HG02571 (cell line): Measurements from ENCODE around the gene SRGAP2B.
"Not testable (repeated sequence)": the region's sequence is repeated elsewhere in the genome, so short reads cannot be mapped to it uniquely, and the experiment has no call there.

Experiments used
- ATAC-seq: cut with Tn5 transposase; IDR thresholded peaks from one replicate; pipeline ENCODE4 v1.9.1; 2021; ENCODE audit warnings: mild to moderate bottlenecking, moderate library complexity; ENCODE audit not compliant: unreplicated experiment

Gene SRGAP2B

GRCh38 chr1:144917154-144918026, 177.7 kb downstream of the SRGAP2B start:
- ATAC-seq = not testable (repeated sequence)

DNA sequence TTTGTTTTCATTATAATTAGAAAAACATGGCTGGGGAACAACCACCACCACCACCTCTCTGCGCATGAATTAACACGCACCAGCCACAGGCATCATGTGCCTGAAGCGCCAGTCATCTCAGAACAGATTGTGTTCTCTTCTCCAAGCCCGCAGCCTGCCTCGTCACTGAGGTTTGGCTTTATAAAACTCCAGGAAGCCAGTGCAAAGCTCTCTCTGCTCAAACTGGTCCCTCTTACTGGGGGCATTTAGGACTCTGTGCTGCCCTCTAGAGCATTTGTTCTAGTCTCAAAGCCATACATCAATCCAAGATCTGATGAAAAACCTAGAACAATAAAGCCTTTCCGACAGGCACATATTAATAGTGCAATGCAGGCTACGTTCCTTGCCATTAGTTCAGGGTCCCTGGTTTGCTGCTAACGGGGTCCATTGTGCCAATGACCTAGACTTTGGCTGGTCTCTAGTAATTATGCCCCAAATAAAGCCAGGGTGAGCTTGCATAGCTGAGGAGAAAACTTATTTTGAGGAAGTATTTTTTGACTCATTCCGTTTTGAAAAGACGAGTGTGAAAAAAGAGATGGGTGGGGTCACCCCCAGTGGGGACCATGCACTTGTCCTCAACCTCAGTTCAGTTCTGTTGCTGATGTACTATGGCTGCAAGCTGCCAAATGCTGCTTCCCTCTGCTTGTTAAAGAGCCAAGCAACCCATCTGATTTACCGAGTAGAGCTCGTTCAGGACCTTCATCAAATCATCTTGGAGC, 181.0 kb downstream of the SRGAP2B start:
- ATAC-seq = not testable (repeated sequence)

- ATAC-seq = not testable (repeated sequence)
These were observed 181.7 kb downstream of the SRGAP2B start for GRCh38 chr1:144913458-144913857.

GRCh38 chr1:144910729-144911128, 184.4 kb downstream of the SRGAP2B start:
- ATAC-seq = not testable (repeated sequence)

- not testable (repeated sequence) for ATAC-seq
These were observed 194.3 kb downstream of the SRGAP2B start for GRCh38 chr1:144900841-144901240.

- ATAC-seq = not testable (repeated sequence)
These were observed 200.5 kb downstream of the SRGAP2B start for GRCh38 chr1:144894454-144895201.

DNA sequence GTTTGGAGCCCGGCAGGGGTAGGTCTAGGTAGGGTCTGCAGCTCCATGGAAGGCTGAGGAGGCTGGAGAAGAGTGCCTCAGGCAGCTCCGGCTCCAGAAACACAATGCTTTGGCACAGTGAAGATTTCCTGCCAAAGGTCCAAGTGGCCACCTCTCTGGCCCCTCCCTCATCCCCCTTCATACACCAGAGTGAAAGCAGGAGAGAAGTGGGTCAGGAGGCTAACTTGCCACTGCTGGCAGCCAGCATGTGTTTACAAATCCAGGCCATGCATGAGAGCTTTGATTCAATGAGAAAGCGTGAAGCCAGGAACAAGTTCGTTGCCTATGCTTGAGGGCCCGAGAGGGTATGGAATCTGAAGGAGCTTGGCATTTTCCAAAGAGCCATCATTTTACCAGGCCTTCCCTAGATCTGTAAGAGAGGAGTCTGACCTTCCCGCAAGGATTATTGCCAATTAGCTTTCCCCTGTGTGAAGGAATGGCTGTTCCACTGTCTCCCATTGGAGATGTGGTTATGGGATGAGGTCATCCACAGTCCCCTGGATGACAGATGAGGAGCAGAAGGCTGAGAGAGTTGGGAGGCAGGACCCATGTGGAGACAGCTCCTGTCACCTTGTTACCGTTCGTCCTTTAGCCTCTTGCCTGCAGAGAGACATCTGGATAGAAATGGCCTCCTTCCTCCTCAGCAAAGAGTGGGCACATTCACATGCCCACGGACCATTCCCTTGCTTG, 201.3 kb downstream of the SRGAP2B start:
- not testable (repeated sequence) for ATAC-seq

DNA sequence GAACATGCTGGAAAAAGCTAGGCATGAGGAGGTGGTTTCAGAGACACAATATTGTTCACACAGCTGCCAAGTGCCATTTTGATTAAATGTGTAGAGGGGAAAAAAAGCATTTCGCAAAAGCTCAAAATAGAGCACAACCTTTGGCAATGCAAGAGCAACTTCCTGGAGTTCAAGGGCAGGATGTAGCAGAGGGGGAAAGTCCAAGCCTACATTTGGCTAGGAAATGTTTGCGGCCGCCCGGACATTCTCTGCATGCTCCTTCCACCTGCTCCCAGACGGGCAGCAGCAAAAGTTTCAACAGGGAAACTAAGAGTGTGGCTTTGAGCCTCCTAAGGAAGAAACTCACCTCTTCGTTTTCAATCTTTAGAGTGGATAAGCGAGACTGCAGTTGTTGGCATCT, 202.1 kb downstream of the SRGAP2B start:
- ATAC-seq = not testable (repeated sequence)

DNA sequence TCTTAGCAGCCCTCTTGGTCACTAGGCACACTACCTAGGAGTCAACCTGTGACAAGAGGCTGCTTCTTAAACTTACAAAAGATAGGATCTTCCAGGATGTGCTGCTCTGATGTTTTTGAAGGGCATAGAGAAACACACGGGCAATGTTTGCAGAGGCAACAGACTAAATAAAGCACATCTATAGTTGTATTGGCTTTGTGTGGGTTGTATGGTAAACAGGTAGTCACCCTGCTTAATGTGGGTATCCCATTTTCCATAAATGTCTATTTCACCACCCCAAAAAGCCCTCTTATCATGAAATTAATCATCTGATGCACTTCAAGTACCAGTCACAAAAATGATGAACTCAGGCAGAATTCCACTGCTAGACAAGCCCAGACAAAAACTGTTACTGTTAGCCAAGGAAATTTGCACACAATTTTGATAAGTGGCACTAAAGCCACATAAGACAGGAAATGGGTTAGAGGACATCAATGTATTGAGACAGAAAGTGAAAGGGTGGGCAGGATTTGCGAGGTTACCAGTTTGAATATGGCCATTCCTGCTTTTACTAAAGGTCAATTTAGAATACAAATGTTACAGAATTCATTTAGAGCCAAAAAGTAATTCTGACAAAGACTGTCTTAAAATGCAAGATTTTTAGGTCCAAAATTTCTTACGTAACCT, 205.5 kb downstream of the SRGAP2B start:
- not testable (repeated sequence) for ATAC-seq

DNA sequence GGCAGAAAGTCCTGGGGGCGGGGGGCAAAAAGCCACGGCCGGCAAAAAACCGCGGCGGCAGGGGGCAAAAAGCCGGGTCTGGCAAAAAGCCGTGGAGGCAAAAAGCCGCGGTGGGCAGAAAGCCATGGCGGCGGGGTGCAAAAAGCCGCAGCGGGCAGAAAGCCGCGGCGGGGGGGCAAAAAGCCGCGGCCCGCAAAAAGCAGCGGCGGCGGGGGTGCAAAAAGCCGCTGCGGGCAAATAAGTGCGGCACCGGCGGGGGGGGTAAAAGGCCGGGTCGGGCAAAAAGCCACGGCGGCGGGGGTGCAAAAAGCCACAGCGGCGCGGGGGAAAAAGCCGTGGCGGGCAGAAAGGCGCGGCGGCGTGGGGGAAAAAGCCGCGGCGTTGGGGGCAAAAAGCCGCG, 212.1 kb downstream of the SRGAP2B start:
- not testable (repeated sequence) for ATAC-seq

GRCh38 chr1:144882343-144882742, 212.8 kb downstream of the SRGAP2B start:
- not testable (repeated sequence) for ATAC-seq

- ATAC-seq = not testable (repeated sequence)
These were observed 236.5 kb downstream of the SRGAP2B start for GRCh38 chr1:144858607-144859006.
